Mononuclear cell (primary cell): ENCODE results near the gene ATP2A3. TPM values are rescaled to one million over a fixed set of nuclear protein-coding genes. Genes with fewer than 3 reads are reported as not detected.
A peak's percentile ranks its signal among the peaks of the same experiment; 100 is the strongest.

Experiments
- H3K27me3 ChIP-seq: 2 replicates; pipeline ENCODE4 v1.6.0; 2011; ENCODE audit warnings: low read length, control low read depth; ENCODE audit not compliant: insufficient read depth
- H3K4me1 ChIP-seq: 2 replicates; pipeline ENCODE4 v1.5.1; 2011; ENCODE audit warnings: mild to moderate bottlenecking, low read length, control low read depth; ENCODE audit not compliant: insufficient read depth
- H3K4me3 ChIP-seq: 2 replicates; pipeline ENCODE4 v1.5.1; 2011; ENCODE audit warnings: mild to moderate bottlenecking, low read length, moderate library complexity
- H3K9me3 ChIP-seq: 2 replicates; pipeline ENCODE4 v1.5.1; 2011; ENCODE audit warnings: low read depth, mild to moderate bottlenecking, control low read depth, low read length
- total RNA-seq: library from RNA; depleted of rRNA; stranded (reverse); fragments of >200 nt; gene quantifications from one replicate; pipeline ENCODE4 v1.2.3, GENCODE V29; 2012

Gene ATP2A3
- total RNA-seq, 1 donor, result 76.6 TPM

GRCh38 chr17:3894911-3895343 lies 69.3 kb downstream of the ATP2A3 start:
- Histone ChIP-seq H3K9me3 (no peaks in the 10 kb centered on the region), H3K4me3 (no peak overlapping the region), H3K4me1 (peaks cover 53% of the 10 kb centered on the region), H3K27me3 (no peaks in the 10 kb centered on the region)

- Histone ChIP-seq H3K9me3 (no peaks in the 10 kb centered on the region), H3K4me1 (peaks cover 57% of the 10 kb centered on the region), H3K27me3 (no peaks in the 10 kb centered on the region), H3K4me3 (no peak overlapping the region)
These were observed 70.0 kb downstream of the ATP2A3 start for GRCh38 chr17:3894188-3894587.

GRCh38 chr17:3893720-3894116 lies 70.5 kb downstream of the ATP2A3 start:
- peaks cover 57% of the 10 kb centered on the region for H3K4me1 ChIP-seq
- no peak overlapping the region for H3K4me3 ChIP-seq
- no peaks in the 10 kb centered on the region for H3K27me3 ChIP-seq
- no peaks in the 10 kb centered on the region for H3K9me3 ChIP-seq

- no peaks in the 10 kb centered on the region for H3K9me3 ChIP-seq
- H3K4me1 ChIP-seq, result peaks cover 60% of the 10 kb centered on the region
- H3K4me3 ChIP-seq, result peak within 1 kb of the TSS; percentile 45
These were observed 71.1 kb downstream of the ATP2A3 start, which contains the start of gene CAMKK1 for GRCh38 chr17:3893003-3893719. Gene CAMKK1 (minus strand): TSS chr17:3893053. CDS start chr17:3885687, 7,366 bp downstream.

GRCh38 chr17:3892095-3892998 lies 71.9 kb downstream of the ATP2A3 start:
- H3K4me3 ChIP-seq, result peak overlapping the region; percentile 42
- peaks cover 69% of the 10 kb centered on the region for H3K4me1 ChIP-seq
- H3K9me3 ChIP-seq, result no peaks in the 10 kb centered on the region

More at GRCh38 chr17:3893003-3893719, 71.1 kb downstream of the ATP2A3 start, which contains the start of gene CAMKK1:
- no peaks in the 10 kb centered on the region for H3K27me3 ChIP-seq

GRCh38 chr17:3891626-3892094 lies 72.6 kb downstream of the ATP2A3 start:
- Histone ChIP-seq H3K9me3 (no peaks in the 10 kb centered on the region), H3K27me3 (no peaks in the 10 kb centered on the region), H3K4me3 (no peak overlapping the region), H3K4me1 (peaks cover 75% of the 10 kb centered on the region)

More at GRCh38 chr17:3892095-3892998, 71.9 kb downstream of the ATP2A3 start:
- H3K27me3 ChIP-seq, result no peaks in the 10 kb centered on the region

- peaks cover 82% of the 10 kb centered on the region for H3K4me1 ChIP-seq
- no peaks in the 10 kb centered on the region for H3K9me3 ChIP-seq
- H3K27me3 ChIP-seq, result no peaks in the 10 kb centered on the region
- no peak overlapping the region for H3K4me3 ChIP-seq
These were observed 73.4 kb downstream of the ATP2A3 start for GRCh38 chr17:3890878-3891219.

GRCh38 chr17:3890082-3890877 lies 74.0 kb downstream of the ATP2A3 start:
- Histone ChIP-seq H3K4me1 (peaks cover 81% of the 10 kb centered on the region), H3K9me3 (no peaks in the 10 kb centered on the region), H3K27me3 (no peaks in the 10 kb centered on the region), H3K4me3 (no peak overlapping the region)

- Histone ChIP-seq H3K4me1 (peaks cover 73% of the 10 kb centered on the region), H3K27me3 (no peaks in the 10 kb centered on the region), H3K4me3 (no peak overlapping the region), H3K9me3 (no peaks in the 10 kb centered on the region)
These were observed 74.8 kb downstream of the ATP2A3 start for GRCh38 chr17:3889325-3890012.

GRCh38 chr17:3888343-3889171 lies 75.7 kb downstream of the ATP2A3 start:
- Histone ChIP-seq H3K9me3 (no peaks in the 10 kb centered on the region), H3K4me3 (no peak overlapping the region), H3K4me1 (peaks cover 64% of the 10 kb centered on the region), H3K27me3 (no peaks in the 10 kb centered on the region)

- H3K4me3 ChIP-seq, result no peak overlapping the region
- peaks cover 60% of the 10 kb centered on the region for H3K4me1 ChIP-seq
- H3K9me3 ChIP-seq, result no peaks in the 10 kb centered on the region
- H3K27me3 ChIP-seq, result no peaks in the 10 kb centered on the region
These were observed 76.4 kb downstream of the ATP2A3 start for GRCh38 chr17:3887804-3888203.

- Histone ChIP-seq H3K9me3 (no peaks in the 10 kb centered on the region), H3K4me1 (peaks cover 58% of the 10 kb centered on the region), H3K27me3 (no peaks in the 10 kb centered on the region), H3K4me3 (no peak overlapping the region)
These were observed 76.8 kb downstream of the ATP2A3 start for GRCh38 chr17:3887394-3887793.

GRCh38 chr17:3886776-3887175 lies 77.5 kb downstream of the ATP2A3 start:
- H3K4me3 ChIP-seq, result no peak overlapping the region
- peaks cover 52% of the 10 kb centered on the region for H3K4me1 ChIP-seq
- H3K9me3 ChIP-seq, result no peaks in the 10 kb centered on the region
- H3K27me3 ChIP-seq, result no peaks in the 10 kb centered on the region
